Stomach smooth muscle (tissue), 2 donors: Measurements from ENCODE around the gene APH1B.
"Not testable (repeated sequence)": the region's sequence is repeated elsewhere in the genome, so short reads cannot be mapped to it uniquely, and the experiment has no call there.

Source experiments
- H3K27ac ChIP-seq: one replicate; pipeline ENCODE4 v1.7.0; 2013; ENCODE audit warnings: mild to moderate bottlenecking, low read length, inconsistent platforms
- H3K27me3 ChIP-seq, 2 donors: one replicate each; pipeline ENCODE4 v1.7.0; 2013; ENCODE audit warnings: low read length in 2 of 2; ENCODE audit not compliant: insufficient read depth in 2 of 2, control insufficient read depth in 1 of 2
- H3K36me3 ChIP-seq, 2 donors: one replicate each; pipeline ENCODE4 v1.7.0; 2013; ENCODE audit warnings: low read length in 2 of 2; ENCODE audit not compliant: control insufficient read depth in 2 of 2, insufficient read depth in 2 of 2
- H3K4me1 ChIP-seq: one replicate; pipeline ENCODE4 v1.7.0; 2013; ENCODE audit warnings: low read length; ENCODE audit not compliant: control insufficient read depth, insufficient read depth
- H3K4me3 ChIP-seq, 2 donors: one replicate each; pipeline ENCODE4 v1.7.0; 2013; ENCODE audit warnings: low read length in 2 of 2
- H3K9ac ChIP-seq, 2 donors: one replicate each; pipeline ENCODE4 v1.7.0; 2013; ENCODE audit warnings: low read length in 2 of 2, mild to moderate bottlenecking in 1 of 2
- H3K9me3 ChIP-seq, 2 donors: one replicate each; pipeline ENCODE4 v1.7.0; 2013; ENCODE audit warnings: low read length in 2 of 2; ENCODE audit not compliant: control insufficient read depth in 2 of 2
- donor health status: healthy.
- donor health status: Pancreatic carcinoma.

Gene APH1B

GRCh38 chr15:63314409-63314808 is 37.0 kb downstream of the APH1B start:
- no peaks in the 10 kb centered on the region for H3K36me3 ChIP-seq
- H3K4me3 ChIP-seq: no peak overlapping the region
- H3K4me1 ChIP-seq: no peaks in the 10 kb centered on the region
- H3K27ac ChIP-seq: no peak overlapping the region
- H3K9me3 ChIP-seq: no peaks in the 10 kb centered on the region
- no peak overlapping the region for H3K9ac ChIP-seq
- H3K27me3 ChIP-seq: no peaks in the 10 kb centered on the region

GRCh38 chr15:63318344-63318743 is 40.9 kb downstream of the APH1B start:
- no peak overlapping the region for H3K4me3 ChIP-seq
- no peaks in the 10 kb centered on the region for H3K9me3 ChIP-seq
- H3K27me3 ChIP-seq: peaks cover 0 to 2% of the 10 kb centered on the region in 2 donors
- no peaks in the 10 kb centered on the region for H3K4me1 ChIP-seq
- no peak overlapping the region for H3K27ac ChIP-seq
- no peaks in the 10 kb centered on the region for H3K36me3 ChIP-seq
- no peak overlapping the region for H3K9ac ChIP-seq

- peaks cover 0 to 2% of the 10 kb centered on the region in 2 donors for H3K27me3 ChIP-seq
- no peaks in the 10 kb centered on the region for H3K36me3 ChIP-seq
- peaks cover 4% of the 10 kb centered on the region for H3K4me1 ChIP-seq
- H3K9ac ChIP-seq: no peak overlapping the region
- H3K9me3 ChIP-seq: no peaks in the 10 kb centered on the region
- H3K4me3 ChIP-seq: no peak overlapping the region
- H3K27ac ChIP-seq: no peak overlapping the region
Measured at GRCh38 chr15:63319065-63319464, 41.7 kb downstream of the APH1B start.

- not testable (repeated sequence) for H3K27ac ChIP-seq, H3K9ac ChIP-seq, H3K4me1 ChIP-seq, H3K9me3 ChIP-seq, H3K4me3 ChIP-seq, H3K36me3 ChIP-seq, H3K27me3 ChIP-seq
Measured at GRCh38 chr15:63320446-63320845, 43.0 kb downstream of the APH1B start.

GRCh38 chr15:63320981-63321380 is 43.6 kb downstream of the APH1B start:
- not testable (repeated sequence) for H3K4me3 ChIP-seq, H3K27me3 ChIP-seq

GRCh38 chr15:63321462-63321861 is 44.1 kb downstream of the APH1B start:
- H3K4me1 ChIP-seq: peaks cover 4% of the 10 kb centered on the region
- H3K27me3 ChIP-seq: peaks cover 0 to 2% of the 10 kb centered on the region in 2 donors
- H3K9me3 ChIP-seq: no peaks in the 10 kb centered on the region
- H3K9ac ChIP-seq: no peak overlapping the region
- H3K4me3 ChIP-seq: no peak overlapping the region
- no peak overlapping the region for H3K27ac ChIP-seq
- no peaks in the 10 kb centered on the region for H3K36me3 ChIP-seq

More at GRCh38 chr15:63320981-63321380, 43.6 kb downstream of the APH1B start:
- not testable (repeated sequence) for H3K36me3 ChIP-seq, H3K4me1 ChIP-seq, H3K27ac ChIP-seq, H3K9ac ChIP-seq, H3K9me3 ChIP-seq

GRCh38 chr15:63322541-63322940 is 45.1 kb downstream of the APH1B start:
- Histone ChIP-seq H3K27me3 (peaks cover 0 to 2% of the 10 kb centered on the region in 2 donors), H3K27ac (no peak overlapping the region), H3K9ac (no peak overlapping the region), H3K4me1 (peaks cover 4% of the 10 kb centered on the region), H3K4me3 (no peak overlapping the region), H3K9me3 (no peaks in the 10 kb centered on the region), H3K36me3 (no peaks in the 10 kb centered on the region)

GRCh38 chr15:63323798-63324563 is 46.6 kb downstream of the APH1B start:
- Histone ChIP-seq H3K27ac (no peak overlapping the region), H3K9ac (no peak overlapping the region), H3K27me3 (peaks cover 0 to 2% of the 10 kb centered on the region in 2 donors), H3K4me3 (no peak overlapping the region), H3K4me1 (peaks cover 4% of the 10 kb centered on the region), H3K36me3 (no peaks in the 10 kb centered on the region), H3K9me3 (no peaks in the 10 kb centered on the region)

GRCh38 chr15:63324770-63325169 is 47.4 kb downstream of the APH1B start:
- Histone ChIP-seq H3K9me3 (no peaks in the 10 kb centered on the region), H3K9ac (no peak overlapping the region), H3K27me3 (peaks cover 0 to 2% of the 10 kb centered on the region in 2 donors), H3K4me3 (no peak overlapping the region), H3K4me1 (peaks cover 4% of the 10 kb centered on the region), H3K27ac (no peak overlapping the region), H3K36me3 (no peaks in the 10 kb centered on the region)

- Histone ChIP-seq H3K36me3 (no peaks in the 10 kb centered on the region), H3K4me3 (no peak overlapping the region), H3K27me3 (no peaks in the 10 kb centered on the region), H3K9me3 (no peaks in the 10 kb centered on the region), H3K9ac (no peak overlapping the region), H3K27ac (no peak overlapping the region), H3K4me1 (peaks cover 4% of the 10 kb centered on the region)
Measured at GRCh38 chr15:63327648-63328421, 50.4 kb downstream of the APH1B start.
